Measurements from ENCODE around the gene AGPAT2. TPM values are rescaled to one million over a fixed set of nuclear protein-coding genes. Genes with fewer than 3 reads are reported as not detected.
"Not testable (repeated sequence)": the region's sequence is repeated elsewhere in the genome, so short reads cannot be mapped to it uniquely, and the experiment has no call there.

The AGPAT2 gene
- total and polyA plus RNA-seq, 2 donors (not counting 1 experiment from before 2014, with no cell fraction given): 25.1 to 43.3 TPM

DNA sequence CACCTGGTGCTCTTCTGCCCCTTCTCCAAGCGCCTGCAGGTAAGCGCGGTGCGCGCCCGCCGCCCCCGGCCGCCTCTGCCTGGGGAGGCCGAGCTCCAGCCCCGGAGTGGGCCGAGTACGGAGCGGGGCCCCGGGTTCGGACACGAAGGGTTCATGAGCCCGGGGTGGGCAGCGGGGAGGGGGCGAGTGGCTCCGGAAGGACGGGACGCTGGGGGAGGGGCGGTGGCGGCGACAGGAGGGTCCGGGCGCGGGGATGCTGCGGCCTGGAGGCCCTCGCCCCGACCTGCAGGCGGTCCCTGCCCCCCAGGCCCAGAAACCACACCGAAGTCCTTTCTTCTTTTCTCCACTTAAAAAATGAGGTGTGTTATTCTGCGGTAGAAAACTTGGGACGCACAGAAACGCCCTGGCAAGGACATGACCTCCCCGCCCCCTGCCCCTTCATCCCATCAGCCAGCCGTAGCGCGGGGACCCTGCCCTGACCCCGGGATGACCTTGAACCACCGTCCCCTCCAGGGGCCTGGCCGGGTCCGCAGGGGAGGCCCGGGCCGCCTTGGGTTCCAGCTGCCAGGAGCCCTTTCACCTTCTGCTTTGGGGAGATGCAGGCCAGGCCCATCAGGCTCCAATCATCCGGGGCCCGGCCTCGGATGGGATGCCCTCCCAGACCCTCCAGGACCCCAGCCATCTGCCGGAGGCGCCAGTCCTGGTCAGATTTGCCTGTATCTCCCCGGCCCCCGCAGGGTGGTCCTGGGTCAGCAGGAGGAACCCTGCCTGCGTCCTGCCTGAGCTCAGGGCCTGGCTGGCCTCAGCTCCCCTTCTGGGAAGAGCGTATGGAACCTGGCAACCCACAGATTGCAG is 25.7 kb upstream of the AGPAT2 start:
- no peak overlapping the region for H3K27ac ChIP-seq (ENCODE audit: insufficient read depth, low read length)
- H3K9ac ChIP-seq (ENCODE audit: insufficient read depth, low read length): no peak overlapping the region
- H4K20me1 ChIP-seq (ENCODE audit: control insufficient read depth, extremely low read depth, insufficient read depth, low read length): no peaks in the 10 kb centered on the region
- peak overlapping the region in 2 of 4 experiments; percentile 8 to 25 for H3K4me3 ChIP-seq (replicated peaks in 1 of 4; ENCODE audit: control extremely low read depth in 1 of 4, insufficient read depth in 1 of 4, low read depth in 3 of 4, low read length in 4 of 4)
- no peak for DNase-seq (ENCODE audit: low read depth in 2 of 2)
- H2AFZ ChIP-seq (ENCODE audit: low read length): no peak overlapping the region
- H3K4me1 ChIP-seq (ENCODE audit: control insufficient read depth, extremely low read depth, insufficient read depth, low read length): no peaks in the 10 kb centered on the region
- H3K27me3 ChIP-seq (ENCODE audit: control insufficient read depth, insufficient read depth, low read length): peaks cover 4% of the 10 kb centered on the region
- TF ChIP-seq EZH2 (IDR thresholded peaks at IDR 0.05; ENCODE audit: low read length, missing control alignments): peak; percentile 46
- TF ChIP-seq, protein P1, sequence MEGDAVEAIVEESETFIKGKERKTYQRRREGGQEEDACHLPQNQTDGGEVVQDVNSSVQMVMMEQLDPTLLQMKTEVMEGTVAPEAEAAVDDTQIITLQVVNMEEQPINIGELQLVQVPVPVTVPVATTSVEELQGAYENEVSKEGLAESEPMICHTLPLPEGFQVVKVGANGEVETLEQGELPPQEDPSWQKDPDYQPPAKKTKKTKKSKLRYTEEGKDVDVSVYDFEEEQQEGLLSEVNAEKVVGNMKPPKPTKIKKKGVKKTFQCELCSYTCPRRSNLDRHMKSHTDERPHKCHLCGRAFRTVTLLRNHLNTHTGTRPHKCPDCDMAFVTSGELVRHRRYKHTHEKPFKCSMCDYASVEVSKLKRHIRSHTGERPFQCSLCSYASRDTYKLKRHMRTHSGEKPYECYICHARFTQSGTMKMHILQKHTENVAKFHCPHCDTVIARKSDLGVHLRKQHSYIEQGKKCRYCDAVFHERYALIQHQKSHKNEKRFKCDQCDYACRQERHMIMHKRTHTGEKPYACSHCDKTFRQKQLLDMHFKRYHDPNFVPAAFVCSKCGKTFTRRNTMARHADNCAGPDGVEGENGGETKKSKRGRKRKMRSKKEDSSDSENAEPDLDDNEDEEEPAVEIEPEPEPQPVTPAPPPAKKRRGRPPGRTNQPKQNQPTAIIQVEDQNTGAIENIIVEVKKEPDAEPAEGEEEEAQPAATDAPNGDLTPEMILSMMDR (conservative IDR thresholded peaks at IDR 0.05 in 1 of 2, IDR thresholded peaks at IDR 0.05 in 1 of 2; ENCODE audit: low read depth in 1 of 2, low read length in 2 of 2): no peak
- H3K79me2 ChIP-seq (ENCODE audit: control insufficient read depth, insufficient read depth, low read length): no peaks in the 10 kb centered on the region
- H3K36me3 ChIP-seq (ENCODE audit: control insufficient read depth, insufficient read depth, low read length): no peaks in the 10 kb centered on the region
- H3K4me2 ChIP-seq (ENCODE audit: extremely low read depth, insufficient read depth, low read length): no peak overlapping the region
- no peaks in the 10 kb centered on the region for H3K9me3 ChIP-seq (ENCODE audit: control insufficient read depth, insufficient read depth, low read depth, low read length)

DNA sequence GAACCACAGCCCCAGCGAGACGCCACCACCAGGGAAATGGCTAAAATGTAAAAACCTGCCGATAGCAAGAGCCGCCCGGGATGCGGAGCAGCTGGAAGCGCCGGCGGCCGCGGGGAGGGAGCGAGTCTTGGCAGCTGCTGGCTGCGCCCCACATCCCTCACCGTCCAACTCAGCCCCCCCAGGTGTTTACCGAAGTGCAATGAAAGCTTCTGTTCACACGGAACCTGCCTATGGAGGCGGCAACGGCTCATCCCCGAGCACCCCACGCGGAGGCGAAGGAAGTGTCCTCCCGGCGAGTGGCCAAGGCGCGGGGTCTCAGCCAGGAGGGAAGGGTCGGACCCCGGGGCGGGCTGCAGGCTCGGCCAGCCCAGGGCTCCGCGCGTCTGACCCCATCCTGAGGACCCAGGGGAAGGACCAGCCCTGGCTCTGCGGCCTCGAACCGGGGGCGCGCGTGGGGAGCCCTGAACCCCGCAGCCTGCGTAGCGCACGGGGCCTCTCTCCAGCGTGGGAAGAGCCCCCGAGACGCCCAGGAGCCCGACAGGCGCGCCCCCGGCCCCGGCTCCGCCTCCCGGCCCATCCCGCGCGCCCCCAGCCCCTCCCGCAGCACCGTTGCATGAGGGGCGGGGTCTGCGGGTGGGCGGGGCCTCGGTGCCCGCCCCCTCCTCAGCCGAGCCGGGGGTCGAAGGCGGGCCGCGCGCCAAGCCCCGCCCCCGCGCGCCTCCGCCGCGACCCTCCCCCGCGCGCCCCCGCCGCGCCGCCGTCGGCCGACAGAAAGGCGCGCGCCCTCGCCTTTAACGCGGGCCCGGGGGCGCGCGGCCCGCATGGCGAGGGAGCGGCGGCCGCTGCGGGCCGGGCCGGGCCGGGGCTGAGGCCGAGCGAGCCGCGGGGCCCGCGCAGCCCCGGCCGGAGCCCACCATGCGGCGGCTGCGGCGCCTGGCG is 24.8 kb upstream of the AGPAT2 start, which contains the start of gene DIPK1B:
Gene DIPK1B (plus strand): TSS at position 822 of the 939 bp plus-strand sequence. CDS start 94 bp downstream, at position 916.
- H3K4me1 ChIP-seq (ENCODE audit: control insufficient read depth, extremely low read depth, insufficient read depth, low read length): no peaks in the 10 kb centered on the region
- H3K79me2 ChIP-seq (ENCODE audit: control insufficient read depth, insufficient read depth, low read length): no peaks in the 10 kb centered on the region
- no peaks in the 10 kb centered on the region for H3K9me3 ChIP-seq (ENCODE audit: control insufficient read depth, insufficient read depth, low read depth, low read length)
- H3K4me2 ChIP-seq (ENCODE audit: extremely low read depth, insufficient read depth, low read length): peak within 1 kb of the TSS; percentile 13
- TF ChIP-seq EZH2 (IDR thresholded peaks at IDR 0.05; ENCODE audit: low read length, missing control alignments): peak; percentile 87
- TF ChIP-seq, protein P1 (conservative IDR thresholded peaks at IDR 0.05 in 1 of 2, IDR thresholded peaks at IDR 0.05 in 1 of 2; ENCODE audit: low read depth in 1 of 2, low read length in 2 of 2): no peak
- H3K4me3 ChIP-seq (replicated peaks in 1 of 4; ENCODE audit: control extremely low read depth in 1 of 4, insufficient read depth in 1 of 4, low read depth in 3 of 4, low read length in 4 of 4): peak within 1 kb of the TSS in 2 of 4 experiments; percentile 8 to 25
- no peak within 1 kb of the TSS for H3K27ac ChIP-seq (ENCODE audit: insufficient read depth, low read length)
- H3K36me3 ChIP-seq (ENCODE audit: control insufficient read depth, insufficient read depth, low read length): no peaks in the 10 kb centered on the region
- no peaks in the 10 kb centered on the region for H4K20me1 ChIP-seq (ENCODE audit: control insufficient read depth, extremely low read depth, insufficient read depth, low read length)
- no peak for DNase-seq (ENCODE audit: low read depth in 2 of 2)
- H3K27me3 ChIP-seq (ENCODE audit: control insufficient read depth, insufficient read depth, low read length): peaks cover 4% of the 10 kb centered on the region
- H2AFZ ChIP-seq (ENCODE audit: low read length): no peak within 1 kb of the TSS
- no peak within 1 kb of the TSS for H3K9ac ChIP-seq (ENCODE audit: insufficient read depth, low read length)

GRCh38 chr9:136711219-136711648 is 24.0 kb upstream of the AGPAT2 start:
- H3K79me2 ChIP-seq (ENCODE audit: control insufficient read depth, insufficient read depth, low read length); H3K27ac ChIP-seq (ENCODE audit: insufficient read depth, low read length); H3K36me3 ChIP-seq (ENCODE audit: control insufficient read depth, insufficient read depth, low read length); H3K9me3 ChIP-seq (ENCODE audit: control insufficient read depth, insufficient read depth, low read depth, low read length); H3K9ac ChIP-seq (ENCODE audit: insufficient read depth, low read length); H3K4me1 ChIP-seq (ENCODE audit: control insufficient read depth, extremely low read depth, insufficient read depth, low read length); H3K4me2 ChIP-seq (ENCODE audit: extremely low read depth, insufficient read depth, low read length); H4K20me1 ChIP-seq (ENCODE audit: control insufficient read depth, extremely low read depth, insufficient read depth, low read length); H3K4me3 ChIP-seq (replicated peaks in 1 of 4; ENCODE audit: control extremely low read depth in 1 of 4, insufficient read depth in 1 of 4, low read depth in 3 of 4, low read length in 4 of 4); H2AFZ ChIP-seq (ENCODE audit: low read length); H3K27me3 ChIP-seq (ENCODE audit: control insufficient read depth, insufficient read depth, low read length): not testable (repeated sequence)
- DNase-seq (ENCODE audit: low read depth in 2 of 2): peak; percentile 56 to 59

Measured in fibroblast of lung (primary cell).